T-helper 1 cell (primary cell): ENCODE results near the gene BTBD16.

Experiments
- DNase-seq, 5 donors: peaks; one replicate each; pipeline ENCODE4 v3.0.0-alpha.2; 2012 to 2020

Gene BTBD16

DNA sequence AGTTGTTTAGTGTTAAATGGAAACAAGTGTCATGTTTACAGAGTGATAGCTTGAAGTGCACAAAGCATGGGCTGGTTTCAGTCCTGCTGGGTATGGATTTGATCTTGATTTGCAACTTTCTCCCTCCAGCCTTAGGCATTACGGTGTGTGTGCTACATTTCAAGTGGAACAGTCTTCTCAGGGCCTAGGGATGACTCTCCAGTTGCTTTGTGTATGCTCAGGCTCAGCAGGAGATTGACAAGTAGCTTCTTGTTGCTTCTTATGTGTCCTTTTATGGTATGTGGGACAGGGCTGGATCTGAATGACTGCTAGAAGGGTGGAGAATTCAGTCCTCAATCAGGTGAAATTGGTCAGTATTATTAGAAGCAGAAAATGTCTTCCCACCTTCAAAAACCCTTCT lies 52.1 kb downstream of the BTBD16 start:
- no peak for DNase-seq

DNA sequence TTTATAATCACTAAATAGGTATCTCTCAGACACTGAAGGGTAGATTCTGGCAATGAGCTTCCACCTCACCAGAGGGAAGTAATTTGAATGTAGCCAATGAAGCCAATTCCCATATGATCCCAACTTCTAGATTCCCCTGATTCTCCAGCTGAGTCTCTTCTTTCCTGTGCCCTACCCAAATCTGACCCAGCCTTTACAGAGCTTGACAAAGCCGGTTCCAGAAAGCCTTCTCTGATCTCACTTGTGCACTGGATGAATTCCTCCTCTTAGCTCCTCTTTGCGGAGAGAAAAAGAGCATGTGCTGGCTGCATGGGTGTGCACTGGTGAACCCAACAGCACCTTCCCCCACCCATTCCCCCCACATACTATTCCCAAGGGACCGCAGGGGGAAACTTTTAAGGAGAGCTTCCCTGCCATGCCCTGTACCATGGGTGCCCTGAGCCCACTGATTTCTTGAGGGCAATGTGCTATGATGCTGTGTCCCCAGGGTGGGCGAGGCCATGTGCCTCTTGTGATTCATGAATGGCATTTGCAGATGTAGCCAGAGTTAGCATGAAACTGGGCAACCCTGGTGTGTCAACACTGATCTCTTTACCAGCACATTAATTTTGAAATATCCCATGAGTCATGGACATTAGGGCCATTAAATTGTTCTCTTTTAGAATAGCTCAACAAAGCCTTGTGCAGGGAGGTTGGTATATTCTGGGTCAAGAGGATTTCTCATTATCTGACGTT lies 53.0 kb downstream of the BTBD16 start:
- no peak for DNase-seq

DNA sequence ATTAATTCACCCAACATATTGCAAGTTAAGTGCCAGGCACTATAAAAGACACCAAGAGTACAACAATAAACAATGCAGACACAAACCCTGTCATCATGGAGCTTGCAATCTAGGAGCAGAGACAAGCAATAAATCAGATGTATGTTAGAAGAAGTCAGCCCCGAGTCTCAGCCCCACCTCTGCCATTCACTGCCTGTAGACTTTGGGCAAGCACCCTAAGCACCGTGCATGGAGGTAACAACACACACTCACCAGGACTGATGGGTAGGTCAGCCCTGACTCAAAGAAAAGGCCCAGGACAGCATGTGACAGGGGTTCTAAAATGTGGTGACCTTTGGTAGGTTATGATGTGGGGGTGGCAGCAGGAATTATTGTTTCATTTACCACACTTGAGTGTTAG lies 54.1 kb downstream of the BTBD16 start:
- no peak for DNase-seq

DNA sequence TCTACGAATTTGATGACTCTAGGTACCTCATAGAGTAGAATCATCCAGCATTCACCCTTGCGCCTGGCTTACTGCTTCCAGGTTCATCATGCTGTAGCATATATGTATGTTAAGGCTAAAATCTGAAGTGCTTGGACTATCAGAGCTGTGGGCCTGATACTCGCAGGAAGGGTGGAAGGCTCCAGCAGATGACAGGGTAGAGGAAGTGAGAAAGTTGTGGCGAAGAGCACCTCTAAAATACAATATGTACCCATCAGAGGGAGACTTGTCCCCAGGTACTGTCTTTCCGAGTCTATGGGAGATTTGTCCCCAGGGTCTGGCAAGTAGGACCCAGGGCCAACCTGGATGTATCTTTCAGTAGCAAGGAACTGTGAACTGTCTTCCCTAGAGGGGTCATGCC lies 55.3 kb downstream of the BTBD16 start:
- DNase-seq: no peak

DNA sequence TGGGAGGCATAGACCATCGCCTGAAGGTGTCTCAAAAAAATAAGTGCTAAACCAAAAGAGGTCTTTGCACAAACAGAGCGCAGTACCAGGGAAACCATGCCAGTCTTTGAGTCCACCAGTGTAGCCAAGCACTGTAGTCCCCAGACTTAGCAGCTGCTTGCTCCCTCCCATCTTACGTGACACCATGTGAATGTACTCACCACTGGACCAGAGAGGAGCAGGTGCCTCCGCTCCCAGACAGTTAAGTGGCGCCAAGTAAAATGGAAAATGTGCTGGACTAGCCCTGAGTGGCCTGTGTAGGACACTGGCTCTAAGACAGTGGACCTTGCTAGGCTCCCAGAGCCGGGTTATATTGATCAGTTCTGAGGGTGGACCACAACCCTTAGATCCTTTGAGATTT lies 55.7 kb downstream of the BTBD16 start:
- no peak for DNase-seq

DNA sequence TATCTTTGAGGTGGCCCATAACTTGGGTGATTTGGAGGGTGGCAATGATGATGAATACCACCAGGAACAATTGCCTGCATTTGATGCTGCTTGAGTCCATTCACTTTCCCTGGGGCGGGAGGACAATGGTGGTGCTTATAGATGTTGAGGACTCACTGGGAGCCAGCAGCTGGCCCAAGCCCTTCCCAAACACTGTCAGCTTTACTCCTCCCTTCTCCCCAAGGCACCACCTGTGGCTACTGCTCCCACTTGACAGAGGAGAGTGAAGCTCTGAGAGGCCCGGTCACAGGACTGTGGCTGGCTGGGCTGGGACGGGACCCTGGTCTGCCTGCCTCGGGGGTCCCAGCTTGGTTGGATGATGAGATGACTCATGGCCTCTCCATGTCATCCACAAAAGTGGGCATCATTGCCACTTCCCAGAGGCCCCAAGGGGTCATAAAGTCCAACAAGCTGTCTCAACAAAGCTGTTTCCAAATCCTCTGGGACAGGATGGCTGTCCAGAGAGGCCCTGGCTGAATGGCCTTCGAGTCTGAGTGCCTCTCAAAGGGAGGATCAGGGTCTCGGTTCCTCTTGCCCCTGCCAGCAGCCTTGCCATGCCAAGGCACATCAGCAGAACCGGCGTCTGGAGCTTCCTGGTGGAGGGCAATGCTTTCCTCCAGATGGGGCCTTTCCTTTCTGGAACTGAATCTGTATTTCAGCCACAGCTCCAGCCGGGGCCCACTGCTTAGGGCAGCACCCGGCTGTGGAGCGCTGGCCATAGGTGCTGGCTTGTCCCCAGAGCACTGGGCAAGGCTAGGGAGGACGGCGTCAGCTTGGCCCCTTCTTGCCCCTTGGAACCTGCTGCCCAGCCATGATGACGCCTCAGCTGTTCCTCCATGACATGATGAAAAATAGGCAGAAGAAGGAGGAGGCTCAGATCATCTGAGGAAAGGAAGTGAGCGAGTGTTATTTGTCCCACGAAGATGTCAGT lies 56.4 kb downstream of the BTBD16 start:
- no peak for DNase-seq

DNA sequence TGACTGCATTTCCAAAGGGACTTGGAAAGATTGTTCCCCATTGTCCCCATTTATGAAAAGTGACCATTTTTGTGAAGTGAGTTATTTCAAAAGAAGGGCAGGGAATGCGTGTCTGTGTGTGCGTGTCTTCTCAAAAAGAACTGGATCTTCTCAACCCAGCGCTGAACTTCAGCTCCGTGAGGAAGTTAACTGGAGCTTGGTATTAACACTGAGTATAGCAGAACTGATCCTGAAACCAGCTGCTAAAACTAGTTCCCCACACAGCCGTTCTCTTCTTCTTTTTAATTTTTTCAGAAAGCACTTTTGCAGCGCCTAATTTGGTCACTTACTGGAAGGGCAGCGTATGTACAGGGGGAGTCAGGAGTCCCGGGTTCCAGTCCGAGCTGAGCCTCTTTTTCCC lies 57.6 kb downstream of the BTBD16 start:
- DNase-seq: no peak

DNA sequence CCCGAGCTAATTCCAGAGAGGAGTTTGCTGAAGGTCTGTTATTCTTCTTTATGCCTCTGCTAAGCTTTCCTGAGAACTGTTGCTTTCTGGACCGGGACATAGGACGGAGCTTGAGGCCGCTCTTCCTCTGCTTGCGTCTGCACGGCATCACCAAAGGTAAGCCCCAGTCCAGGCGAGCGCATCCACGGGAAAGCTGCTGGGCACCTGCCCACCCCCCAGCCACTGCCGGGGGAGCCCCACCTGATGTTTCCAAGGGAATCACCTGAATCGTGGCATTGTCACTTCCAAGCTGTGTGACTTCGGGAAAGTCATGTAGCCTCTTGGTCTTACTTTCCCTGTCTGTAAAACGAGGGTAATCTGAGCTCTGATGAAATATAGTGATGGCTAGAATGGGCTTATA lies 58.3 kb downstream of the BTBD16 start:
- no peak for DNase-seq

DNA sequence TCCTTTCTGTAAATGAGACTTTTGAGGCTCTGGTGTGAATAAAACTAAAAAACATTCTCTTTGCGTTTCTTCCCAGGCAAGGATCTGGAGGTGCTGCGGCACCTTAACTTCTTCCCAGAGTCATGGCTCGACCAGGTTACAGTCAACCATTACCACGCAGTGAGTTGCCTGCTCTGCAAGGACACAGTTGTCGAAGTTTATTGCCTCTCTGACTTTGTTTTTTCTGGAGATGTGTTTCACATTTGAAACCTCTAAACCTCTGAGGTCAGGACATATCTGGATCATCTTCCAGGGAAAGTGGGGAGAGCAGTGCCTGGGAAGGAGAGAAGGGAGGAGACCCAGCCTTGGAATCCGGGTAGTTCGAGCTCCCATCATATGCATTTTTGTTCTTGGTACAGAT lies 60.0 kb downstream of the BTBD16 start:
- DNase-seq: no peak

DNA sequence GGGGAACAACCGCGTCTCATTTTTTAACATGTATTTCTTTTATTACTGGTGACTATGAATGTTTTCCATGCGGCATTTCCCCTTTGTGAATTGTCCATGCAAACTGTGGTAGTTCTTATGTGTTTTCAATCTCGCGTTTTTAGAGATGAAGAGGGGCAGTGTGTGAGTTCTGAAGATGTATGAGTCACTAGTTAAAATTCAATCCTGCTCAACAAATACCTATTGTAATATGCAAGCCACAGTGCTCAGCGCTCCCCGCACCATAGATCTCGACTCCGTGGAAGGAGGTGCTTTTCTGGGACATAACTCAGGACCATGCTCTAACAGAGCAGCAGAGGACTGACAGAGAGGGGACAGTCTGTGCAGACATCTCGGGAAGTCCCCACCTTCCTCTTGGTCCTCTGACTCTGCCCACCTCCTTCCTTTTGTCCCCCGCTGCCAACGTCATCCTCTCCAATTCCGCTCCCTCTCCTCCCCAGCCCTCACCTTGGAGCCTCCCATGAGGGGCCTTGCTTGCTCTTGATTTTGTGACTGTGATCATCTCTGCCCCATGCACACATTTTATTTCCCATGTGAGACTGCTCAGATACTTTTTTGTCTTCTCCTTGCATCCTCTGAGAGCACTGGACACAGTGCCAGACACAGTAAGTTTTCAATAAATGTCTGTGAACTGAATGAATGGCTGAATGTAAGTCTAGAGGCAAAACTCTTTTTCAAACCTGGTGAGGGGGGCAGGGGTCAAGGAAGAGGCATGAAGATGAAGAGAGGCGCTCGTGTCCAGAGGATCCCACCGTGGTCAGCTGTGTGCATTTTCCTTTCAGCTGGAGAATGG lies 60.7 kb downstream of the BTBD16 start:
- no peak for DNase-seq

DNA sequence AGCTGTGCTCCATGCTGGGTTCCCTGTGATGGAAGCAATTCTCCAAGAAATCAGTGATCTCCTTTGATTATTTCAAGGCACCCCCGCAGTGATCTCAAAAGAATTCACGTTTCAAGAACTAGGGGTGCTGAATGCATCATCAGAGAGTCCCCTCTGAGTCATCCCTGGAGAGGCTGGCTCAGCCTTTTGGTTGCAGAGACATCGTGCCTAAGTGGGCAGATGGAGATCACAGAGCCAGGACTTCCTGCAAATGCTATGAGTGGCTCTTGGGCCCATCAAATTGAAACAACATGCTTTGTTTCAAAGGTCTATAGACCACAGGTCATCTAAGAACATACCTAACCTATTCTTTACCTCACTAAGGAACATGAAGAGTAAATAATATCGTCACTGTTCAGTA lies 61.9 kb downstream of the BTBD16 start:
- DNase-seq: peak in 1 of 5 donors; percentile 30

DNA sequence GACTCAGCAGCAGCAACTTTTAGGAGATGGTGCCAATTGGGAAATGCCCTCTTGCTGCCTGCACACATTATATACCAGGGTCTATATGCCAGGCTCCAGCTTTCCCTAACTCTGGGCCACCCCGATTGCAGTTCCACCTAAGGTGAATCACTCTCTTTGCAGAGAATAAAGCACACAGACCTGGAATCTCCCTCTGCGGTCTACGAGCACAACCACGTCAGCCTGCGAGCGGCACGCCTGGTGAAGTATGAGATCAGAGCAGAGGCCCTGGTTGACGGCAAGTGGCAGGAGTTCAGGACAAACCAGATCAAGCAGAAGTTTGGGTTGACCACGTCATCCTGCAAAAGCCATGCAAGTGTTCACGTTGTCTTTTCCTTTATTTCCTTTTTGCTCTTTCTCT lies 65.2 kb downstream of the BTBD16 start:
- no peak for DNase-seq

DNA sequence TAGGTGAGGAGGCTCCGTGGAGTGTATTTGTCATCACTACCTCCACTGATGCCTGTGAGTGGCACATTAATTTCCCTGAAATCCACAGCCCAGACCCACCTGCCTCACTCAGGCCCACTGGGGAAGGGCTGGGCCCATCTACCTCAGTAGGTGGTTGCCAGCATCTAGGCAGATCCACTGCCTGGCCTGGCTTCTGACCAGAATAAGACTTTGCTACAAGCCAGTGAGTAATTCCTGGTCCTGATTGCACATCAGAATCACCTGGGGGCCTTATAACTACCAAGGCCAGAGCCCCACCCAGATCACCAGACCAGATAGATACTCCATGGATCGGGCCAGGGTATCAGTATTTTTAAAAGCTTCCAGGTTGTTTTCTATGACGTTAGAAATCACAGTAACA lies 65.9 kb downstream of the BTBD16 start:
- no peak for DNase-seq

DNA sequence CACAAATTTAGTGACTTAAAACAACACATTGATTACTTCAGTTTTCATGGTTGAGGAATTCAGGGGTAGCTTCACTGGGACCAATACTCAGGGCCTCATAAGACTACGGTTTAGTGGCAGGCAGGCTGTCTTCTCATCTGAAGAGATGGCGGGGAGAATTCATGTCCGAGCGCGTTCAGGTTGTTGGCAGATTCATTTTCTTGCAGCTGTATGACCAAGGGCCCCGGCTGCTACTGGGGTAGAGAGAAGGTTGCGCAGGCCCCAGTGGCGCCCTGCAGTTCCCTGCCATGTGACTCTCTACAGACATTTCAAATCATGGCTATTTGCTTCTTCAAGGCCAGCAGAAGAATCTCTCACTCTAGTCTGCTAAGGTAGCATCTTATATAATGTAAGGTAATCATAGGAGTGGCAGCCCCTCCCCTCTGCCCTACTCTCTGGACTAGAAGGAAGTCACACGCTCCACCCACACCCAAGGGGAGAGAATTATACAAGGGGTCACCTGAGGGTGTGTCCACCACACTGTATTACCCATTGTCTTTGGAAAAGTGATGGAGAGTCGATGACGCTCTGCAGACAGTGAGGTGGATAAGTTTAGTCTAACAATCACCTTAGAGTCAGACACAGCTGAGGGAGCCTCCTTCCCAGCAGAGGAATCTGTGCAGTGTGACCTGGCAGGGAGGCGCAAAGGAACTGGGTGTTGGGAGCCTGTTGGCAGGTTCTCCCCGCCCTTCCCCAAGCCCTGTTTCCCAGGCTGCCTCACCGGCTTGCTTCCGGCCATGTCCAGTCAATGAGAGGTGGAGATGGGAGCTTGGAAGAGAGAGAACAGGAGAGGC lies 67.7 kb downstream of the BTBD16 start:
- DNase-seq: no peak

DNA sequence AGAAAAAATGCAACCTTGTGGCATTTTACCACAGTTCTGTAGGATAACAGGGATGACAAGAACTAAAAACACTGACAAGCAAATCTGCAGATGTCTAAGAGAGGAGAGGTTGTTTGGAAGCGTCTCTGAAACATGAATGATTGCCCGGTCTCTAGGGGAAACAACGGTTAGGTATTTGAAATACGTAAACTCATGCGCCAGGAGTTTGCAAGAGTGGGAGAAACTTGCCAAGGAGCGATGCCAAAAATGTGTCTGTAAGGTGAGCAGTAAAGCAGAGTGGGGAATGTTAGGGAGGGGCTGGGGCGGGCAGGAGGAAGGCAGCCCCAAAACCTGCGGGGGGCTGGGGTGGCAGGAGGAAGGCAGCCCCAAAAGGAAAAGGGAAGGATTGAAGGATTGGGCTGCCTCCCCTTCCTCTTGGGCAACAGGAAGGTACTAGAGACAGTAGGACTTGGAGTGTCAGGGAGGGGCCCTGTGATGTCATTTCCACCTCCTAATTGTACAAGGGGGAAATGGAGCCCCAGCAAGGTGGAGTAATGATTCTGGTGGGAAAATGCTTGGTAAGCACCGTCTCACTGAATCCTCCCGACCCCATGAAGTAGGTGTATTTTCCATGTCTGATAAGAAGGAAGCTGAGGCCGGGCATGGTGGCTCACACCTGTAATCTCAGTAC lies 70.2 kb downstream of the BTBD16 start:
- no peak for DNase-seq

DNA sequence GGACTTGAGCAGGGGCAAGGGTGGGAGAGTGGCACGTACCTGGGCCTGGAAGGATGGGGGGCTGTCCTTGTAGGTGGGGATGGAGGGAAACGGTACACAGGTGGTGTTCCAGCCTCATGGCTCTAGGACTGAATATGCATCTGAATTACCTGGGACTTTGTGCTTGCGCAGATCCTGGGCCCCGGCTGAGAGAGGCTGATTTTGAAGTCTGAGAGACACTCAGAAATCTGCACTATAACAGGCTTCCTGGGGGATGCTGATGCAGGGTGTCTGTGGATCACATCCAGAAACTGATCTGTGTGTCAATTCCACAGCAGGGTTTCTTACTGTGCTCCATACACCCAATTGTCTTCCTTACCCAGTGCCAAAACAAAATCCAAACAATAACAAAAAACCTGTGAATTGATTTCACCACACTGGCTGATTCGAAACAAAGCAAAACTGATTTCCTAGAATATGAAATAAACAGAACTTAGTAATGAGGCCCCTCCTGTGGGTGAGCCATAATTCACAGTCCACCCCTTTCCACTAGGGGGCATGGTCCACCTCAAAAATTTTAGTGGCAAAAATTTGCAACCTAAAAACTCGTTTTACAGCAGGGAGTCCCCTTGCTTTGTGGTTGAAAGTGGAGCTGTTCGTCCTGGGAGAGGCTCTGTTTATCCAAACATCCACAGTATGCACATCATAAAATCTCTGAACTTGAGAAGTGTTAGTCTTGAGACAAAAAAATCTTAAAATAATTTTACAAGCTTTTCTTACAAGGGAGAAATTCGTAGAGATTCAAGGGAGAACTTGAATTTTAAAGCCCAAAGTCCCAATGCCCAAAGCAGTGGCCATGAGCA lies 71.4 kb downstream of the BTBD16 start:
- peak in 4 of 5 donors; percentile 5 to 62 (median 42) for DNase-seq

DNA sequence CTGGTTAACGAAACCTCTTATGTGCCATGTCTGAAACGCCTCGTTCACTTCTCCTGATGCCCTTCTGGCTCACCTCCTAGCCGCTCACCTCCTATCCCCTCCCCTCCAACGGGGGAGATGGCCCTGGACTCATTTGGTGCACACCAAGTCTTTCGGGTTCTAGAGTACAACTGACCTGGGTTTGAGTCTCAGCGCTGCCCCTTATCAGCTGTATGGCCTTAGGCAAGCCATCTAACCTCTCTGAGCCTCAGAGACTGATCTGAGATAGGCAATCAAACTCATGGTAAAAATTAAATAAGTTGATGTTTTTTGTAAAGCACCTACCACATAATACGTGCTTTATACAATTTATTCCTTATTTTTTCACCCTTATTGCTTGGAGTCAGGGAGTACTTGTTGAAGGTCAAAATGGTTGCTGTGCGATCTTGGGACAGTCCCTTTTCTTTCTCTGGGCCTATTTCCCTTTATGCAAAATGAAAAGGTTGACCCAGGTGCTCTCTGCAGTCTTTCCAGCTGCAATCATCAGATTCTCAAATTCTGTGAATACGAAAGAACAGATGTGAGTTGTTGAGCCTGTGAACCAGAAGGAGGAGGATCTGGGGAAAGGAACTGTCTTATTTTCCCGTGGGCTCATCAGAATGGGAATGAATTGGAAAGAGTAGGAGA lies 72.2 kb downstream of the BTBD16 start:
- DNase-seq: no peak

DNA sequence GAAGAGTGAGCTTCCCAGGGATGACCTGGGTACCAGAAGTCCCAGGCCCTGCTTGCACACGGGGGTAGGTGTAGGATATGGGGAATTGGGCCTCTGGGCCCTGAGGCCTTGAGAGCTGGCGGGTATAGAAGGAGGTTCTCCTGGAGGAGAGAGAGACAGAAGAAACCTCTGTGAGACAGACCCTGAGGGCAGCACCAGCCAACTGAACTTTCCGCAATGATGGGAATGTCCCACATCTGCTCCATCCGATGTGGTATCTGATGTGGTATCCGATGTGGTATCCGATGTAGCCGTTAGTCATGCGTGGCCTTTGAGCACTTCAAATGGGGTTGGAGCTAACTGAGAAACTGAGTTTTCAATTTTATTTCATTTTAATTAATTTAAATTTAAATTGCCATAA lies 72.8 kb downstream of the BTBD16 start:
- DNase-seq: no peak

DNA sequence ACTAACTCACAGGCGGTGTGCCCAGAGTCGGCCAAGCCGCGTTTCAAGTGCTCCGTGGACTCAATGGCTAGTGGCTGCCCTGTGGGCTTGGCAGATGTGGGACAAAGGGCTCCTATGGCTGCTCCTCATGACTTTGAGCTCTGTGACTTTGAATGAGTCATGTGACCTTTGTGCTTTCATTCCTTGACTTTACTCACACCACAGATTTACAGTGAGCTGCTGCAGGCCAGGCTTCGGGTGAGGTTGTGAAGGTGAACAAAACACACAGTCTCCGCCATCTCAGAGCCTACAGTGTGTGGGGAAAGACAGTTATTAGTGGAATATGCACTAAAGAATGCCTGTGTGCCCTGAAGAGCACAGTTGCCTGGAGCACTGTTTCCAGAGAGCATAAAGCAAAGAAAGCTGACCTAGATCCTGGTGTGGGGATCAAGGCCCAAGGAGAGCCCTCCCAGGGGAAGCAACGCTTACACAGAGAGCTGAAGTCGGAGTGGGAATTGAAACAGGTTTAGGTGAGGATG lies 73.7 kb downstream of the BTBD16 start:
- no peak for DNase-seq
